Measurements from ENCODE around the gene METTL17. TPM values are rescaled to one million over a fixed set of nuclear protein-coding genes. Genes with fewer than 3 reads are reported as not detected.

METTL17 gene
- total RNA-seq, 2 experiments from 2014 or later = 89.3 to 90.0 TPM

- Mint-ChIP-seq H3K4me1 (peaks cover 6% of the 10 kb centered on the region), H3K36me3 (ENCODE audit: low read depth) (no peaks in the 10 kb centered on the region), H3K9me3 (ENCODE audit: low read depth) (no peaks in the 10 kb centered on the region), H3K4me3 (no peak overlapping the region), H3K27ac (no peak overlapping the region), H3K27me3 (peaks cover 8% of the 10 kb centered on the region)
- CTCF ChIA-PET = interaction anchor here (0.6 to 3.0 kb wide), 7 partner anchors 11 to 149 kb away, joined by 3 to 24 read pairs (median 4); no protein-coding TSS in a partner anchor
- ATAC-seq (no peak), DNase-seq (no peak)
- POLR2A ChIA-PET = no interaction called here
- intact Hi-C loops (cut with DNase I, micrococcal nuclease) = no loop called here
Observed at GRCh38 chr14:21043974-21044618, 54.3 kb downstream of the METTL17 start.

Small RNA genes lying within 50 kb of the gene (microRNA-seq; reads per million reads assigned to microRNA genes)
- not detected for gene MIR6717 (ENCODE audit: borderline replicate concordance)

Other genes starting within 250 kb of the METTL17 start
- not detected for gene EDDM3A, start 244.1 kb upstream of the METTL17 start, total RNA-seq
- gene EDDM3B, start 221.6 kb upstream of the METTL17 start, total RNA-seq = not detected
- under 1 TPM; 0.46 to 0.62 TPM for gene RNASE6, start 208.7 kb upstream of the METTL17 start, total RNA-seq
- not detected for gene RNASE1, start 187.1 kb upstream of the METTL17 start, total RNA-seq
- not detected for gene RNASE3, start 98.6 kb upstream of the METTL17 start, total RNA-seq
- gene RNASE2, start 34.5 kb upstream of the METTL17 start, total RNA-seq = not detected
- gene SLC39A2, start 9.3 kb downstream of the METTL17 start, total RNA-seq = under 1 TPM; 0.21 to 0.30 TPM
- gene NDRG2, start 35.1 kb downstream of the METTL17 start, total RNA-seq = 1 to 10 TPM; 5.5 to 7.0 TPM
- not detected for gene TPPP2, start 40.2 kb downstream of the METTL17 start, total RNA-seq
- not detected for gene RNASE13, start 44.8 kb downstream of the METTL17 start, total RNA-seq
- not detected for gene RNASE7, start 52.4 kb downstream of the METTL17 start, total RNA-seq
- not detected for gene RNASE8, start 67.8 kb downstream of the METTL17 start, total RNA-seq
- gene ARHGEF40, start 80.3 kb downstream of the METTL17 start, total RNA-seq = under 1 TPM; 0.05 to 0.09 TPM
- gene ZNF219, start 108.7 kb downstream of the METTL17 start, total RNA-seq = 10 to 100 TPM in 1 of 2 experiments, 1 to 10 TPM in 1; 9.6 to 10.8 TPM
- under 1 TPM in 1 of 2 experiments, not detected in 1; 0.44 TPM for gene TMEM253, start 111.1 kb downstream of the METTL17 start, total RNA-seq
- gene OR5AU1, start 166.1 kb downstream of the METTL17 start, total RNA-seq = under 1 TPM in 1 of 2 experiments, not detected in 1; 0.02 TPM